NB4 (cell line): Measurements from ENCODE around the gene TACC3.

ENCODE experiments used
- MAX ChIP-seq: IDR thresholded peaks from 2 replicates; pipeline ENCODE4 v1.6.1; 2011; ENCODE audit warnings: low read depth, low read length
- MYC ChIP-seq: IDR thresholded peaks from 2 replicates; pipeline ENCODE4 v1.6.1; 2011; ENCODE audit warnings: low read depth, low read length
- POLR2A ChIP-seq: IDR thresholded peaks from 2 replicates; pipeline ENCODE4 v1.6.1; 2011; ENCODE audit warnings: mild to moderate bottlenecking; ENCODE audit not compliant: insufficient read length; ENCODE audit errors: extremely low read depth
- TF ChIP-seq, protein P1 (sequence below): IDR thresholded peaks from one replicate; pipeline ENCODE4 v1.5.1; 2012; ENCODE audit warnings: low read depth, low read length

- TF ChIP-seq MAX, result peak; percentile 46; the same call in 1 of the 2 replicates
- TF ChIP-seq, protein P1, sequence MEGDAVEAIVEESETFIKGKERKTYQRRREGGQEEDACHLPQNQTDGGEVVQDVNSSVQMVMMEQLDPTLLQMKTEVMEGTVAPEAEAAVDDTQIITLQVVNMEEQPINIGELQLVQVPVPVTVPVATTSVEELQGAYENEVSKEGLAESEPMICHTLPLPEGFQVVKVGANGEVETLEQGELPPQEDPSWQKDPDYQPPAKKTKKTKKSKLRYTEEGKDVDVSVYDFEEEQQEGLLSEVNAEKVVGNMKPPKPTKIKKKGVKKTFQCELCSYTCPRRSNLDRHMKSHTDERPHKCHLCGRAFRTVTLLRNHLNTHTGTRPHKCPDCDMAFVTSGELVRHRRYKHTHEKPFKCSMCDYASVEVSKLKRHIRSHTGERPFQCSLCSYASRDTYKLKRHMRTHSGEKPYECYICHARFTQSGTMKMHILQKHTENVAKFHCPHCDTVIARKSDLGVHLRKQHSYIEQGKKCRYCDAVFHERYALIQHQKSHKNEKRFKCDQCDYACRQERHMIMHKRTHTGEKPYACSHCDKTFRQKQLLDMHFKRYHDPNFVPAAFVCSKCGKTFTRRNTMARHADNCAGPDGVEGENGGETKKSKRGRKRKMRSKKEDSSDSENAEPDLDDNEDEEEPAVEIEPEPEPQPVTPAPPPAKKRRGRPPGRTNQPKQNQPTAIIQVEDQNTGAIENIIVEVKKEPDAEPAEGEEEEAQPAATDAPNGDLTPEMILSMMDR, result peak; percentile 9
- peak; percentile 39 for TF ChIP-seq POLR2A
- TF ChIP-seq MYC, result peak; percentile 52
Measured at GRCh38 chr4:1720163-1720983, 948 bp upstream of the TACC3 start.
